PC-9 (cell line): ENCODE measurements around the gene SIX2.

Source experiments
- EZH2 ChIP-seq: fragments of 200-600 bp; sonication (generic); IDR thresholded peaks from 2 replicates; pipeline ENCODE4 v1.8.0; 2017; ENCODE audit warnings: antibody characterized with exemption, low read depth
- TF ChIP-seq, protein P1 (sequence below): fragments of 200-600 bp; sonication (generic); conservative IDR thresholded peaks from 2 replicates; pipeline ENCODE4 v1.6.1; 2017; ENCODE audit warnings: mixed run types, antibody characterized with exemption, mild to moderate bottlenecking, moderate library complexity

DNA sequence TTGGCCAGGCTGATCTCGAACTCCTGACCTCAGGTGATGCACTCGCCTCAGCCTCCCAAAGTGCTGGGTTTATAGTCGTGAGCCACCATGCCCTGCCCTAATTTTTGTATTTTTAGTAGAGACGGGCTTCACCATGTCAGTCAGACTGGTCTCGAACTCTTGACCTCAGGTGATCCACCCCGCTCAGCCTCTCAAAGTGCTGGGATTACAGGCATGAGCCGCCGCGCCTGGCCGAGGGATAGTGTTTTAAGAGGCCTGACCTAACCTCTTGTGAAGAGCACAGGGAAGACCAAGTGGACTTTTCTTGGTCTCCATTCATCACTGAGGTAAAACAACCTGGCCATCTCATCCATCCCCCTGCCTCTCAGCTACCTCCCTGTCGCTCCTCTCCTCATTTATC is 29.7 kb downstream of the SIX2 start:
- TF ChIP-seq, protein P1, sequence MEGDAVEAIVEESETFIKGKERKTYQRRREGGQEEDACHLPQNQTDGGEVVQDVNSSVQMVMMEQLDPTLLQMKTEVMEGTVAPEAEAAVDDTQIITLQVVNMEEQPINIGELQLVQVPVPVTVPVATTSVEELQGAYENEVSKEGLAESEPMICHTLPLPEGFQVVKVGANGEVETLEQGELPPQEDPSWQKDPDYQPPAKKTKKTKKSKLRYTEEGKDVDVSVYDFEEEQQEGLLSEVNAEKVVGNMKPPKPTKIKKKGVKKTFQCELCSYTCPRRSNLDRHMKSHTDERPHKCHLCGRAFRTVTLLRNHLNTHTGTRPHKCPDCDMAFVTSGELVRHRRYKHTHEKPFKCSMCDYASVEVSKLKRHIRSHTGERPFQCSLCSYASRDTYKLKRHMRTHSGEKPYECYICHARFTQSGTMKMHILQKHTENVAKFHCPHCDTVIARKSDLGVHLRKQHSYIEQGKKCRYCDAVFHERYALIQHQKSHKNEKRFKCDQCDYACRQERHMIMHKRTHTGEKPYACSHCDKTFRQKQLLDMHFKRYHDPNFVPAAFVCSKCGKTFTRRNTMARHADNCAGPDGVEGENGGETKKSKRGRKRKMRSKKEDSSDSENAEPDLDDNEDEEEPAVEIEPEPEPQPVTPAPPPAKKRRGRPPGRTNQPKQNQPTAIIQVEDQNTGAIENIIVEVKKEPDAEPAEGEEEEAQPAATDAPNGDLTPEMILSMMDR: no peak
- TF ChIP-seq EZH2: no peak
